ENCODE measurements around the gene DVL1. TPM values are rescaled to one million over a fixed set of nuclear protein-coding genes. Genes with fewer than 3 reads are reported as not detected.

DVL1 gene
- total and polyA plus RNA-seq, 9 of the 15 experiments (the other 6 are each of a cell fraction or from before 2014, with no cell fraction given) = 0.62 to 135 (median 24.3) TPM

DNA sequence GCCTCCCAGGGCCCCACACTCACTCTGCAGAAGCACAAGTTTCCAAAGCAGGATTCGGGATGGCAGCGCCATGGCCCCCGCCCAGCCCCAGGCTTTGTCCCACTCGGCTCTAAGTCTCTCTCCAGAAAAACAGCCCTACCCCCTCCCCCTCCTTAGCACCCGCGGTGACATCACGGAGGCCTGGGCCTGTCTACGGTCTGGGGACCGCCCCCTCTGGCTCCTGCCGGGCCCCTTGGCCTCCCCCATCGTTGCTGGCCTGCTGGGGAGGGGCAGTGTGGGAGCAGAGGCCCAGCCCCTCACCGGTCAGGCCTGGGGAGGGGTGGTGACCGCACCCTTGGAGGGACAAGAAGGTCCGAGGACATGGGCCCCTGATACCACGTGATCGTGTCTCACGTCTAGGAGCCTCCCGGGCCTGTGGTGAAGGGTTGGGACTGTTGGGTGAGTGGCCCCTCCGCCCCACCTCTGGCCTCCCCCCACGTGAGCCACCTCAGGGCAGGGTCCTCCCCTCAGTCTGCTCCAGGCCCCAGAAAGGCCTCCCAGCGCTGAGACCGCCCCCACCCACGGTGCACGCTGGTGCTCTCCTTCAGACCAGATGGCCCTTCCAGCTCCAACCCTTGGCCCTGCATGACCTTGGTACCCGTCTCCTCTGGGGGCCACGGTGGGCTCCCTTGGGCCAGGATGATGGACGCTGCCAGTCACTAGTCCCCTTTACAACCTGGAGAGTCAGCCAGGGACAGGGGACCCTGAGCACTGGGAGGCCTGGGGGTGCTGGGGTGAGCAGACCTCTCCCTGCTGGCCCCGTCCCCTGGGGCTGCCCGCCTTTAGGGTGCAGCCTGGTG lies 9.4 kb upstream of the DVL1 start, which contains the start of gene MXRA8 (continued):
- TF ChIP-seq, protein P1, sequence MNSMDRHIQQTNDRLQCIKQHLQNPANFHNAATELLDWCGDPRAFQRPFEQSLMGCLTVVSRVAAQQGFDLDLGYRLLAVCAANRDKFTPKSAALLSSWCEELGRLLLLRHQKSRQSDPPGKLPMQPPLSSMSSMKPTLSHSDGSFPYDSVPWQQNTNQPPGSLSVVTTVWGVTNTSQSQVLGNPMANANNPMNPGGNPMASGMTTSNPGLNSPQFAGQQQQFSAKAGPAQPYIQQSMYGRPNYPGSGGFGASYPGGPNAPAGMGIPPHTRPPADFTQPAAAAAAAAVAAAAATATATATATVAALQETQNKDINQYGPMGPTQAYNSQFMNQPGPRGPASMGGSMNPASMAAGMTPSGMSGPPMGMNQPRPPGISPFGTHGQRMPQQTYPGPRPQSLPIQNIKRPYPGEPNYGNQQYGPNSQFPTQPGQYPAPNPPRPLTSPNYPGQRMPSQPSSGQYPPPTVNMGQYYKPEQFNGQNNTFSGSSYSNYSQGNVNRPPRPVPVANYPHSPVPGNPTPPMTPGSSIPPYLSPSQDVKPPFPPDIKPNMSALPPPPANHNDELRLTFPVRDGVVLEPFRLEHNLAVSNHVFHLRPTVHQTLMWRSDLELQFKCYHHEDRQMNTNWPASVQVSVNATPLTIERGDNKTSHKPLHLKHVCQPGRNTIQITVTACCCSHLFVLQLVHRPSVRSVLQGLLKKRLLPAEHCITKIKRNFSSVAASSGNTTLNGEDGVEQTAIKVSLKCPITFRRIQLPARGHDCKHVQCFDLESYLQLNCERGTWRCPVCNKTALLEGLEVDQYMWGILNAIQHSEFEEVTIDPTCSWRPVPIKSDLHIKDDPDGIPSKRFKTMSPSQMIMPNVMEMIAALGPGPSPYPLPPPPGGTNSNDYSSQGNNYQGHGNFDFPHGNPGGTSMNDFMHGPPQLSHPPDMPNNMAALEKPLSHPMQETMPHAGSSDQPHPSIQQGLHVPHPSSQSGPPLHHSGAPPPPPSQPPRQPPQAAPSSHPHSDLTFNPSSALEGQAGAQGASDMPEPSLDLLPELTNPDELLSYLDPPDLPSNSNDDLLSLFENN (IDR thresholded peaks at IDR 0.05; ENCODE audit: low read depth in 2 of 2, low read length in 2 of 2) = 0 out of 4 replicates have a peak, but pooled peaks of 1 of the 2 experiments have one; percentile 27
- peak; percentile 91 for TF ChIP-seq CBFB (CRISPR knock-in tag; IDR thresholded peaks at IDR 0.05)
- 0 out of 2 replicates have a peak, but pooled peaks have one; percentile 10 for TF ChIP-seq PTBP1 (IDR thresholded peaks at IDR 0.05; ENCODE audit: low read depth, low read length)
- peak; percentile 67; the same call in 1 of the 2 replicates for TF ChIP-seq CREM (IDR thresholded peaks at IDR 0.05; ENCODE audit: low read depth)
- no peak for TF ChIP-seq ZKSCAN3 (CRISPR knock-in tag; IDR thresholded peaks at IDR 0.05)
- TF ChIP-seq CAMTA2 (CRISPR knock-in tag; conservative IDR thresholded peaks at IDR 0.05) = no peak
- TF ChIP-seq NUFIP1 (IDR thresholded peaks at IDR 0.05; ENCODE audit: partially characterized antibody) = no peak
- TF ChIP-seq, protein P2, sequence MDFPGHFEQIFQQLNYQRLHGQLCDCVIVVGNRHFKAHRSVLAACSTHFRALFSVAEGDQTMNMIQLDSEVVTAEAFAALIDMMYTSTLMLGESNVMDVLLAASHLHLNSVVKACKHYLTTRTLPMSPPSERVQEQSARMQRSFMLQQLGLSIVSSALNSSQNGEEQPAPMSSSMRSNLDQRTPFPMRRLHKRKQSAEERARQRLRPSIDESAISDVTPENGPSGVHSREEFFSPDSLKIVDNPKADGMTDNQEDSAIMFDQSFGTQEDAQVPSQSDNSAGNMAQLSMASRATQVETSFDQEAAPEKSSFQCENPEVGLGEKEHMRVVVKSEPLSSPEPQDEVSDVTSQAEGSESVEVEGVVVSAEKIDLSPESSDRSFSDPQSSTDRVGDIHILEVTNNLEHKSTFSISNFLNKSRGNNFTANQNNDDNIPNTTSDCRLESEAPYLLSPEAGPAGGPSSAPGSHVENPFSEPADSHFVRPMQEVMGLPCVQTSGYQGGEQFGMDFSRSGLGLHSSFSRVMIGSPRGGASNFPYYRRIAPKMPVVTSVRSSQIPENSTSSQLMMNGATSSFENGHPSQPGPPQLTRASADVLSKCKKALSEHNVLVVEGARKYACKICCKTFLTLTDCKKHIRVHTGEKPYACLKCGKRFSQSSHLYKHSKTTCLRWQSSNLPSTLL (IDR thresholded peaks at IDR 0.05) = no peak
- TF ChIP-seq TFAM (CRISPR knock-in tag; conservative IDR thresholded peaks at IDR 0.05) = no peak
- TF ChIP-seq, protein P3, sequence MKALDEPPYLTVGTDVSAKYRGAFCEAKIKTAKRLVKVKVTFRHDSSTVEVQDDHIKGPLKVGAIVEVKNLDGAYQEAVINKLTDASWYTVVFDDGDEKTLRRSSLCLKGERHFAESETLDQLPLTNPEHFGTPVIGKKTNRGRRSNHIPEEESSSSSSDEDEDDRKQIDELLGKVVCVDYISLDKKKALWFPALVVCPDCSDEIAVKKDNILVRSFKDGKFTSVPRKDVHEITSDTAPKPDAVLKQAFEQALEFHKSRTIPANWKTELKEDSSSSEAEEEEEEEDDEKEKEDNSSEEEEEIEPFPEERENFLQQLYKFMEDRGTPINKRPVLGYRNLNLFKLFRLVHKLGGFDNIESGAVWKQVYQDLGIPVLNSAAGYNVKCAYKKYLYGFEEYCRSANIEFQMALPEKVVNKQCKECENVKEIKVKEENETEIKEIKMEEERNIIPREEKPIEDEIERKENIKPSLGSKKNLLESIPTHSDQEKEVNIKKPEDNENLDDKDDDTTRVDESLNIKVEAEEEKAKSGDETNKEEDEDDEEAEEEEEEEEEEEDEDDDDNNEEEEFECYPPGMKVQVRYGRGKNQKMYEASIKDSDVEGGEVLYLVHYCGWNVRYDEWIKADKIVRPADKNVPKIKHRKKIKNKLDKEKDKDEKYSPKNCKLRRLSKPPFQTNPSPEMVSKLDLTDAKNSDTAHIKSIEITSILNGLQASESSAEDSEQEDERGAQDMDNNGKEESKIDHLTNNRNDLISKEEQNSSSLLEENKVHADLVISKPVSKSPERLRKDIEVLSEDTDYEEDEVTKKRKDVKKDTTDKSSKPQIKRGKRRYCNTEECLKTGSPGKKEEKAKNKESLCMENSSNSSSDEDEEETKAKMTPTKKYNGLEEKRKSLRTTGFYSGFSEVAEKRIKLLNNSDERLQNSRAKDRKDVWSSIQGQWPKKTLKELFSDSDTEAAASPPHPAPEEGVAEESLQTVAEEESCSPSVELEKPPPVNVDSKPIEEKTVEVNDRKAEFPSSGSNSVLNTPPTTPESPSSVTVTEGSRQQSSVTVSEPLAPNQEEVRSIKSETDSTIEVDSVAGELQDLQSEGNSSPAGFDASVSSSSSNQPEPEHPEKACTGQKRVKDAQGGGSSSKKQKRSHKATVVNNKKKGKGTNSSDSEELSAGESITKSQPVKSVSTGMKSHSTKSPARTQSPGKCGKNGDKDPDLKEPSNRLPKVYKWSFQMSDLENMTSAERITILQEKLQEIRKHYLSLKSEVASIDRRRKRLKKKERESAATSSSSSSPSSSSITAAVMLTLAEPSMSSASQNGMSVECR (CRISPR knock-in tag; IDR thresholded peaks at IDR 0.05) = peak; percentile 53; the same call in 1 of the 2 replicates
- TF ChIP-seq BRF1 (IDR thresholded peaks at IDR 0.05; ENCODE audit: borderline replicate concordance, extremely low read depth, insufficient read length) = no peak
- TF ChIP-seq SMAD1 (IDR thresholded peaks at IDR 0.05; ENCODE audit: low read depth, low read length, partially characterized antibody) = no peak
- TF ChIP-seq JUND (IDR thresholded peaks at IDR 0.05; ENCODE audit: borderline replicate concordance, low read depth, low read length) = peak; percentile 76; the same call in 1 of the 2 replicates
- TF ChIP-seq JUND (tag; IDR thresholded peaks at IDR 0.05; ENCODE audit: borderline replicate concordance, low read depth, low read length) = peak; percentile 44; the same call in 1 of the 3 replicates
- no peak for TF ChIP-seq MCM7 (IDR thresholded peaks at IDR 0.05)
- no peak for TF ChIP-seq C11orf30 (IDR thresholded peaks at IDR 0.05; ENCODE audit: low read depth)
- no peak for TF ChIP-seq FOXK1 (CRISPR knock-in tag; IDR thresholded peaks at IDR 0.05; ENCODE audit: borderline replicate concordance)
- TF ChIP-seq PHF21A (IDR thresholded peaks at IDR 0.05; ENCODE audit: borderline replicate concordance, low read depth) = no peak; the same call in 1 of the 2 replicates
